HG02973 (cell line): Measurements from ENCODE around the gene LRCH4.
"Not testable (repeated sequence)": the region's sequence is repeated elsewhere in the genome, so short reads cannot be mapped to it uniquely, and the experiment has no call there.

Experiments used
- ATAC-seq: cut with Tn5 transposase; IDR thresholded peaks from one replicate; pipeline ENCODE4 v1.9.1; 2021; ENCODE audit warnings: moderate library complexity; ENCODE audit not compliant: unreplicated experiment

Gene LRCH4

DNA sequence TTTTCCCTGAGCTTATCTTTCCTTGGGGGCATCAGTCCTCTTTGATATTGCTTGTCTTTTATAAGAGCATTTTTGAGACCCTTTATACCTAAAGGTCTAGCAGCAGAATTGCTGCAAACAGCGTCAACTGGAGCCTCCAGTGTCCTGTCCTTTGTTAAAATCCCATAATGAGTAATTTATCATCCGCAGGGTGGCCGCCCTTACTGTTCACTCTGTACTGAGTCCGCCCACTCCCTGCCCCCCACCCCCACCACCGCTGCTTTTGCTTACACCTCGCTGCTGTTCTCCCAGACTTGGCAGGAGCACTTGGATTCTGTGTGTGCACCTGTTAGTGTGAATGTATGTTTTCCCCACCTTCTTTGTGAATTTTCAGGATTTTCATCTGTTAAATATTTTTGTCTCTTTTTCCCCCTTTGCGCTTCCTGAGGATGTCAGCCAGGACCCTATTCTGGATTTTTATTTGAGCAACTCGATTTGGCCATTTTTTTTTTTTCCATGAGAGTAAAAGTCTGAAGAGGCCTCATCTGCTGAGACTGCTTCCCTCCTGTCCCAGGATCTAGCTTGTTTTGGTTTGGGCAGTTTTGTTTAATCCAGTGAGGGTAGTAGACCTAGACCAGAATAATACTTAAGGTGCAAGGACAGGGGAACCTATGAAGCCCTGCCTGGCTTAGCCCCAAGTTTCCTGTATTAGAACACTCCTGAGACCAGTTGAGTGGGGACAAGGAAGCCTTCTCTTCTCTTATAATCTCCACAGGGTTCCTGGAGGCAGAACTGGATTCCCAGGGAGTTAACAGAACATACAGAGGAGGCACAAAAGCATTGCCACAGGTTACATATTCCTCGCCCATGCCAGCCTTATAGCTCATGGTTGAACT is 38.8 kb downstream of the LRCH4 start:
- peak; percentile 3 for ATAC-seq

DNA sequence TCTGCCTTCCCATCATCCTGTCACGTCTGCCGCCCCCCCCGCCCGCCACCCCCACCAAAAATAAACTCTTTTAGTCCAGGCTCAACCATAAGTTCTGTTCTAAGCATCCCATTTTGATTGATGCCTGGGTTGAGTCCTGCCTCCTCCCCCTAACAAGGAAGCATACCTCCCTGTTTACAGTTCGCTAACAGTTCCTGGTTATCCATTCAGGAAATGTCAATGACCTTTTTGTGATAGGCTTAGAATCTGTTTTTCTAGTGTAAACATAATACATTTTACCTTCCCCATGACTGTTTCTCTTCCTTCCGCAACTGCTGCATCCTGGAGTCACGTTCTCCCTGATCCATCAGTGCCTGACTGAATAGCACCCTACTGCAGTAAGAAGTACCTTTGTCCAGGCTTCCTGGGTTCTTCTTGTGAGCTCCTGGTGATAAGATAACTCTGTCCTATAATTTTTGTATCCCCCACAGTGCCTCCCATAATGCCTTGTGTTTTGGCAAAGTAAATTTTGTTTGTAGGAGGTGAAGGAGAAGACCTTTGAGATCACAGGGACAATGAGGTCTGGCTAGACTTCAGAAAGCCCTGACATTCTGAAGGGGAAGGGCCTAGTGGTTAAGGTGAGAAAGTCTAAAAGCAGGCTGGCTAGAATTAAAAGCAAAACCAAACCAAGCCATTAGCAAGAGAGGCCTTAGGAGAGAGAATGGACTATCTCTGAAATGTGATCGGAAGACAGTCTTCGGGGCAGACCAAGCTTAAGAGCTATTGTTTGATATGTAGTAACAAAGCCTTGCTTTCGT is 39.6 kb downstream of the LRCH4 start:
- ATAC-seq = peak; percentile 42

DNA sequence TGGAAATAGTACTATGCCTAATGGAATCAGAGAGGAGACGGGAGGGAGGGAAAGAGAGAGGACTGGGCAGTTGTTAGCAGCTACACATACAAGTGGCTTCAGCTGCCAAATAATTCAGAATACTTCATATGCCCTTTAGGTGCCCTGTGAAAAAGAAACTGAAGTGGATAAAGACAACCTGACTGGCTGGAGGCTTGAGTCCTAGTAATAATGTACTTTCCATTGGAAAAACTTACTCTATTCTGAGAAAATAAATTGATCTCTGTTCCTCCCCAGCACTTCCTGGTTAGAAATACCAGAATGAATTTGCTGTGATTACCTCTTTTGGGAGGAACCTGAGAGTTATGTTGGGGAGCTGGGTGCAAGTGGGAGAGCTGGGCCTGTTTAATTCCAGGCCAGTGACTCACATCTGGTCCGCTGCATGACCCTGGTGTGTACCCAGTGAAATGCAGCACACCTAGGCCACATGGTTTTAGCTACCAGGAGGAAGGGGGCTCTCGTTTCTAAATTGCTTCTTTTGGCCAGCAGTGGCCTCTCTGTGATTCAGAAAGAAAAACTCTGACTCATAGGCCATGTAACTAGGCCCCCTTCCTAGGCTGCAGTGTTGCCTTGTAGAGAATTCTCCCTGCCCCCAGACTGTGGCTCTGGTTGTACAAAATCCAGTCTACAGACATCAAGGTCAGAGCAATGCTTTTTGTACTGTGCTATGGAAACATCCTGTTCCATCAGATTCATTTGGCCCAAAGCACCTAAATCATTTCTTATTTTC is 40.4 kb downstream of the LRCH4 start:
- ATAC-seq = peak; percentile 37

DNA sequence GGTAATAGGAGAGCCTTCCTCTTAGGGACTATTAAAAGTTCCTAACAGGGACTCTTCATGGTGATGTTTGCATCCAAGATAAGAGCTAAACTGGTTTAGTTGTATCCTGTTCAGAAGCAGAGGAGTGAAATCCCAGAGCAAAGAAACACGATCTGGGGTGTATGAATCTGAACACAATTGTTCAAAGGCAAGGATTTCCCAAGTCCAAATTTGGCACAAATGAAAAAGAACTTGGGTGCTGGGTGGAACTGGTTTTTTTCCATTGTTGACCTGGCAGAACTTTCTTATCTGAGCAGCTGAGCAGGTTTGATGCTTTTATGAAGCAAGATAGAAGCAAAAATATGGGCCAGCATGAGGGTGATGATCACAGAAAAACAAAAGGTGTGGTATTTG is 41.0 kb downstream of the LRCH4 start:
- ATAC-seq = no peak

DNA sequence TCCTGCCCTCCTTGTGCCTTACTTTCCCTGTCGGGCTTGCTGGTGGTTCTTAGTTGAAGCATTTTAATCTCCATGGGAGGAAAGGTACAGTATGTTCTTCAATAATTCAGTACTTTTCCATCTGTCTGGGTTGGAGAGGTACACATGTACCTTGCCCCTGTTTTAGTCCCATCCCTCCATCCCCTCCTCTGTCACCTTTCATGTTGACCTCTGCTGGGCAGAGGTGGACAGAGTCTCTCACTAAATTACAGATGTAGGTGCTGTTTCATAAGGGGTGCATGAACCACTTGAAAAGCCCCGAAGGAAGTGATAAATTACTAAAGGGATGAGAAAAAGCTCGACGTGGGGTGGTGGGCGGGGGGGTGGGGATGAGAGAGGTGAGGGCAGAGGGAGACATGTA is 41.5 kb downstream of the LRCH4 start:
- no peak for ATAC-seq

DNA sequence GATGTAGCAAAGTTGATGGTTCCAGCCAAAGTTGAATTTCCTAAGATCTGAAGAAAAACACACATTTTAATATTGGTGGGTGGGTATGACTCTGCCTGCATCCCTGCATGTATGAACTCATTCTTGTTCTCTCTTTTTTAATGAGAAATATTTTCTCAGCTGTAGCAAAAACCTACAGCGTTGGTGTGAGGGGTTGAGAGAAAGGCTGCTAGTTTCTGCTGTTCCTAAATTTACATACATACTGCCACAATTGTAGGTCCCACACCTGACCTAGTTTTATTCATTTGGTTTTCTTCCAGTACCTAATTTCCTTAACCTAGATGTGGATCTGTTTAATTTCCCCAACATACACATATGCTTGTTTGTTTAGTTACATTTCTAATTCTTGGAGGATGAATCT is 42.3 kb downstream of the LRCH4 start:
- ATAC-seq = no peak

DNA sequence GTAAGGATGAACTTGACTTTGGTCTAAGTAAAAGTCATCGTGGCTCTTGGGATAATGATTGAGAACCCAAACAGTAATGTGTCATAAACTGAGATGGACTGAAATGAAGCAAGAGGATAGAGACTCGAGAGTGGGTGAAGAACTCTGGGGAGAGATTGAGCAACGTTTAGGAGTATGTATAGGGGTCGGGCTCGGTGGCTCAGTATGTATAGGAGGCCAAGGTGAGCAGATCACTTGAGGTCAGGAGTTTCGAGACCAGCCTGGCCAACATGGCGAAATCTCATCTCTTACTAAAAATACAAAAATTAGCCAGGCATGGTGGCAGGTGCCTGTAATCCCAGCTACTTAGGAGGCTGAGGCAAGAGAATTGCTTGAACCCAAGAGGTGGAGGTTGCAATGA is 44.6 kb downstream of the LRCH4 start:
- ATAC-seq = not testable (repeated sequence)

DNA sequence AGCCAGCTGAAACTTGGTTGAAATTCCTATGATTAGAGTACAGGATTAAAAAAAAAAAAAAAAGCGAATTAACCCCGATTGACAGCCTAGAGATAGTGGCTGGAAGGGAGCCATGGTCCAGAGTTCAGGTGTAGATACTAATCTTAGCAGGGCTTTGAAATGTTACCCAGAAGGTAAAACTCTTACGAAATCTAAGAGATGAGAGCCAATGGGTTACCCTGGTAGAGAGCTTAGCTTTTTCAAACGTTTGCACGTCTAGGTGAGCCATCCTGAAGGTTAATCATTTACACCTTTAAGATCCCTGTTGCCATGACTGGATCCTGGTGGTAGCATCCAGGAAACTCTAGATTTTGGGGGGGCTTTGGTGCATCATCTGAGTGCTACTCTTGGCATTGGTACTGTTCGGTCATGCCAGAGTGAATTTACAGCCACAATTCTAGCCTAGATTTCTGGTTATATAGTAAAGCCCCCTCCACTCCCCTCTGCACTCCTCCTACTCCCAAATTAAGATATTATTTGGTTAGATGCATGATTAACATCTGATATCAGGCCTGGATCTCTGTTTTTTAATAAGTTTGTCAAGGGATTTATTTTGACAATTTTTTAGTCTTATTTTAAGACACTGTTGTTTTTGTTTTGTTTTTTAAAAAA is 45.7 kb downstream of the LRCH4 start:
- no peak for ATAC-seq

DNA sequence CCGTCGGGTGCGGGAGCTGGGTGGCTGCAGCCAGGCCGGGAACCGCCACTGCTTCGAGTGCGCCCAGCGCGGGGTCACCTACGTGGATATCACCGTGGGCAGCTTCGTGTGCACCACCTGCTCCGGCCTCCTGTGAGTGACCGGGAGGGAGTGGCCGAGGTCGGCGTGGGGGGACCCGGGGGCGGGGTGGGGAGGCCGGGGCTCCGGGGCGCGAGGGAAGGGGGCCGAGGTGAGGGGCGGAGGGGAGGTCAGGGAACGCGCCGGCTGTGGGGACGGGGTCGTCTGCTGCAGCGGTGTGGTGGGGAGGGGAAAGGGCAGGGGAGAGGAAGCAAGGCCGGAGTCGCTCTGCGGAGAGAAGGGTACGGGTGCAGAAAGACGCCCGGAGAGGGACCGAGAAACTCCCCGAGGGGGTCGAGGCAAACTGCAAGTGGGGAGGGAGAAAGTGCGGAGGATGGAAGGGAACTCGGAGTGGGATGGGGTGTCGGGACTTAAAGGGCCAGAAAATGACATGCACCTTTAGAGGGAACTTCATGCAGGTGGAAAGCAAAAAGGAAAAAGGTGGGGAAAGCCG is 46.4 kb downstream of the LRCH4 start:
- ATAC-seq = no peak

DNA sequence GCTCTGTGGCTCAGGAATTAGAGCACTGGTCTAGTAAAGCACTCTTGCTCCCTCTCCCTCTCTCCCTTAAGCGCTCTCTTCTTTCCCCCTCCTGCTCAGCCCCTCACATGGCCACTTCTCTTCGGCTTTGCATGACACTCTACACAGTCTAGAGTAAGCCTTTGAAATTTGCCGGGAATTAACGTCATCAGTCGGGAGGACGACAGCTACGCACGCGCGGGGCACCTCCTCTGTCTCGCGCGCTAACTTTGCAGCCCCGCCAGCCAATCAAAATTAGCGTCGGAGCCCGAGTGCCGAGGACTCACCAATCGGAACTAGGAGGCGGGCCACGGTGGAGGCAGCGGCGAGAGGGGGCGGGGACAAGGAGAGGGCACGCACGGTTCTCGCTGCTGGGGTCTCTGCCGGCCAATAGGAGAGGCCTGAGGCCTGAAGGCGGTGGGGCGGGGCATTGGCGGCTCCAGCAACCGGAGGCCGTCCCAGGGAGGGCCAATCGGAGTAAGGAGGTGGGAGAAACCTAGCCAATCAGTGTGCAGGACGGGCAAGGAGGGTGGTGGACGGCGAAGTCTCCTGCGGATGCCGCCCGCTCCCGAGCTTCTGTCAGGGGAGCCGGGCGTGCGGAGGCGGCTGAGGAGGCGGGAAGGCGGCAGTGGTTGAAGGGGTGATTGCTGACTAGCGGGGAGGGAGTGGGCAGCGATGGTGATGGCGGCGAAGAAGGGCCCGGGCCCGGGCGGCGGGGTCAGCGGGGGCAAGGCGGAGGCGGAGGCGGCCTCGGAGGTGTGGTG is 47.1 kb downstream of the LRCH4 start, which contains the start of gene AGFG2:
Gene AGFG2 (plus strand): TSS at position 550 of the 782 bp plus-strand sequence. CDS start 144 bp downstream, at position 694.
- ATAC-seq = peak; percentile 95

DNA sequence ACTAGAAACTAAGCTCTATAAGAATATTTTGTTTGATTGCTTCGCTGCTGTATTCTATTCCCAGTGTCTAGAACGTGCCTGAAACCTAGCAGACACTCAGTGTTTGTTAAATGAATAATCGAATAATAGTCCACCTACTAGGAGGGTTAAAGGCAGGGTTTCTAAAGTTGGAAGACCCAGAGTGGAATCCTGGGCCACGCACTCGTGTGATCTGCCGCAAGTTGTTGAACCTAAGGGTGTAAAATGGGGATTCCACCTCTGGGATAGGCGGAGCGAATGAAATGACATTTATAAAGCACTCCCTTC is 47.6 kb downstream of the LRCH4 start:
- ATAC-seq = no peak

DNA sequence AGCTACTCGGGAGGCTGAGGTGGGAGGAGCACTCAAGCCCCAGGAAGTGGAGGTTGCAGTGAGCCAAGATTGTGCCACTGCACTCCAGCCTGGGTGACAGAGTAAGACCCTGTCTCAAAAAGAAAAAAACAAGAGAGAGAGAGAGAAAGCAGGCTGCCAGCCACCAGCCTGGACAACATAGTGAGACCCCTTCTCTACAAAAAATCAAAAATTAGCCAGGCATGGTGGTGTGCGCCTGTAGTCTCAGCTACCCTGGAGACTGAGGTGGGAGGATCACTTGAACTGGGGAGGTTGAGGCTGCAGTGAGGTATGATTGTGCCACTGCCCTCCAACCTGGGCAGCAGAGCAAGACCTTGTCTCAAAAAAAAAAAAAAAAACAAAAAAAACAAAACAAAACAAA is 49.2 kb downstream of the LRCH4 start:
- not testable (repeated sequence) for ATAC-seq

DNA sequence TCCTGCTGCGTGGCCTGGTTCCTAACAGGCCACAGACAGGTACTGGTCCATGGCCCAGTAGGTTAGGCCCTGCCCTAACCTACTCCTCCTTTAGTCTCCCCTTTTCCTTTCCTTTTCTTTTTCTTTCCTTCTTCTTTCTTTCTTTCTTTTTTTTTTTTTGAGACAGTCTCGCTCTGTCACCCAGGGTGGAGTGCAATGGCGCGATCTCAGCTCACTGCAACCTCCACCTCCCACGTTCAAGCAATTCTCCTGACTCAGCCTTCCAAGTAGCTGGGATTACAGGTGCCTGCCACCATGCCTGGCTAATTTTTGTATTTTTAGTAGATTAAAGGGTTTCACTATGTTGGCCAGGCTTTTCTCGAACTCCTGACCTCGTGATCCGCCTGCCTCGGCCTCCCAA is 49.9 kb downstream of the LRCH4 start:
- ATAC-seq = not testable (repeated sequence)

DNA sequence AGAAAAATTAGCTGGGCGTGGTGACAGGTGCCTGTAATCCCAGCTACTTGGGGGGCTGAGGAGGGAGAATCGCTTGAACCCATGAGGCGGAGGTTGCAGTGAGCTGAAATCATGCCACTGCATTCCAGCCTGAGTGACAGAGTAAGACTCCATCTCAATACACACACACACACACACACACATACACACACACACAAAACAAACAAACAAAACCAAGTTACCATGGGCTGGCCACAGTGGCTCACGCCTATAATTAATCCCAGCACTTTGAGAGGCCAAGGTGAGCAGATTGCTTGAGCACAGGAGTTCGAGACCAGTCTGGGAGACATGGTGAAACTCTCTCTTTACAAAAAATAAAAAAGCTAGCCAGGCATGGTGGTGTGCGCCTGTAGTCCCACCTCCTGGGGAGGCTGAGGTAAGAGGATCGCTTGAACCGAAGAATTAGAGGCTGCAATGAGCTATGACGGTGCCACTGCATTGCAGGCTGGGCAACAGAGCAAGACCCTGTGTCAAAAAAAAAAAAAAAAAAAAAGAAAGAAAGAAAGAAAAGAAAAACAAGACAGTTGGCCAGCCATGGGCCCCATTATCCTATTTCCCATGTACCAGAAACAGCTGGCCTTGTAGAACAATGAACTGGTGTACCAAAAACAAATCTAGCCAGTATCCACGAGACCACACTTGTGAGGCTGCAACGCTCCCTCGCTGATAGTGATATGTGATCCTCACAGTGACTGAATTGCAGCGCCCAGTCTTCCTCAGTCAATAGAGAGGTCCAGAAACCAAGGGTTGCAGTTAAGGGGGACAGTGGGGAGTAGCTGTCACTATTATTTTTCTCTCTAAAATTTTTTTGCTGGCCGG is 53.5 kb downstream of the LRCH4 start:
- no peak for ATAC-seq

DNA sequence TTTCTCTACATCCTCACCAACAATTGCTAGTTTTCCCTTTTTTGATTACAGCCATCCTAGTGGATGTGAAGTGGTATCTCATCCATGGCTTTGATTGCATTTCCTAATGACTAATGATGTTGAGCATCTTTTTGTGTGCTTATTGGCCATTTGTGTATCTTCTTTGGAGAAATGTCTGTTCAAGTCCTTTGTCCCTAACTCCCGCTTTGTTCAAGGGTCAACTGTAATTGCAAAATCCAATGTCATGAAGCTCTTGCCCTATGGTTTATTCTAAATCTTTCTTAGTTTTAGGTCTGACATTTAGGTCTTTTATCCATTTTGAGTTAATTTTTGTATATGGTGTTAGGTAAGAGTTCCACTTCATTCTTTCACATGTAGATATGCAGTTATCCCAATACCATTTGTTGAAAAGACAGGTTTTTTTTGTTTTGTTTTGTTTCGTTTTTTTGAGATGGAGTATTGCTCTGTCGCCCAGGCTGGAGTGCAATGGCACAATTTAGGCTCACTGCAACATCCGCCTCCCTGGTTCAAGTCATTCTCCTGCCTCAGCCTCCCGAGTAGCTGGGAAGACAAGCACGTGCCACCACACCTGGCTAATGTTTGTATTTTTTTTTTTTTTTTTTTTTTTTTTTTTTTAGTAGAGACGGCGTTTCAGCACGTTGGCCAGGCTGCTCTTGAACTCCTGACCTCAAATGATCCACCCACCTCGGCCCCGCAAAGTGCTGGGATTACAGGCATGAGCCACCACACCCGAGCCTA is 57.6 kb downstream of the LRCH4 start:
- ATAC-seq = not testable (repeated sequence)
